Measurements from ENCODE around the gene DDX47.
"Not testable (repeated sequence)": the region's sequence is repeated elsewhere in the genome, so short reads cannot be mapped to it uniquely, and the experiment has no call there.

DDX47 gene

DNA sequence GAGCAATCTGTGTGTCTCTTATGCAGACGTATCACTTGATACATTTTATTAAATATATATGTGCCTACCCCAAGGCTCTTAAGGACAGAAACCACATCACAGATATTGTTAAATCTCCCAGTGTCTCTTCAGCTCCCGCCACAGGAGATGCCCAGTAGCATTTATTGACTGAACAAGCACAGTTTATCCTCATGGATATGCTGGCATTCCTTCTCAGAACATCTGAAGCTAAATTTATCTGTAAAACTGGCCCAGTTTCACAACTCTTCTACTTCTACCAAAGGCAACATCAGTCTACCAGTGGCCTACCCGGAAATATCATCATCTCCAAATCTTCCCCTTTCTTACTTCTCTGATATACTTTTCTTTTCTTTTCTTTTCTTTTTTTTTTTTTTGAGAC is 17.0 kb upstream of the DDX47 start:
- in situ Hi-C loops (cut with HindIII; ENCODE audit: low sequenced_read_pairs): no loop called here
- DNase-seq (ENCODE audit: low read depth): no peak
- no peak overlapping the region for H3K4me3 ChIP-seq (ENCODE audit: low read depth, low read length)
- TF ChIP-seq CTCF (IDR thresholded peaks at IDR 0.05; ENCODE audit: low read depth, low read length, missing control alignments): no peak

GRCh38 chr12:12796928-12797793 is 16.0 kb upstream of the DDX47 start:
- DNase-seq (ENCODE audit: low read depth): no peak
- TF ChIP-seq CTCF (IDR thresholded peaks at IDR 0.05; ENCODE audit: low read depth, low read length, missing control alignments): no peak
- no peak overlapping the region for H3K4me3 ChIP-seq (ENCODE audit: low read depth, low read length)
- in situ Hi-C loops (cut with HindIII; ENCODE audit: low sequenced_read_pairs): no loop called here

DNA sequence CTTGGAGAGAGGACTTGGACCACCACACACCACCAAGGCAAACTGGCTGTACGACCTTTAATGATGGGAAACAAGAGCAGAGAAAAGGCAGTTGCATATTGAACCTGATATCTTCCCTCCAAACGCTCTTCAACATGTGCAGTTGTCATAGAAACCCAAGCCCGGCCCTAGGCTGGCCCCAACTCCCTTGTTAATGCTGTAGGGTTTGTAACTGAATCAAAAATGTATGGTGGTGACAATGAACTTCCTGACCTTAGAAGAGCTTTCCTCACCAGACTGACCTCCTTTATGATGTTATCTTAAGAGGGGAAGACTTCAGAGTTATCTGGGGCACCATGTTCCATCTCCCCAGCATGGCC is 15.4 kb upstream of the DDX47 start:
- no peak overlapping the region for H3K4me3 ChIP-seq (ENCODE audit: low read depth, low read length)
- DNase-seq (ENCODE audit: low read depth): no peak
- TF ChIP-seq CTCF (IDR thresholded peaks at IDR 0.05; ENCODE audit: low read depth, low read length, missing control alignments): no peak
- in situ Hi-C loops (cut with HindIII; ENCODE audit: low sequenced_read_pairs): no loop called here

DNA sequence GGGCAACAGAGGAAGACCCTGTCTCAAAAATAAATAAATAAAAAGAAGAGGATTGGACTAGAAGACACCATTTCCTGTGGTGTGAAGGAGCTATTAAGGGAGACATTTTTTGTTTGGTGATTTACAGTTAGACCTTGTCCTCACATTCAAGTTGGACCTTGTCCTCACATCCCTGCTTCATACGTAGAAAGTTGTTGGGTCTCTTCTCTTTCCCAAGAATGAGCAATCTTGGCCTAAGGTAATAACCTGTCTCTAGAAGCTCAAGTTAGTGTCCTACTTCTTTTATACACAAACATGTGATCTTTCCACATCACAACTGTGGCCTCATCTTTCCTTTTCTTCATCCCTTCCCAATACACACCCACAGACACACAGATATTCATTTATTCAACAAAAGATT is 14.7 kb upstream of the DDX47 start:
- no peak for DNase-seq (ENCODE audit: low read depth)
- TF ChIP-seq CTCF (IDR thresholded peaks at IDR 0.05; ENCODE audit: low read depth, low read length, missing control alignments): no peak
- in situ Hi-C loops (cut with HindIII; ENCODE audit: low sequenced_read_pairs): no loop called here

GRCh38 chr12:12799163-12799920 is 13.8 kb upstream of the DDX47 start:
- TF ChIP-seq CTCF (IDR thresholded peaks at IDR 0.05; ENCODE audit: low read depth, low read length, missing control alignments): no peak
- no peak overlapping the region for H3K4me3 ChIP-seq (ENCODE audit: low read depth, low read length)
- no peak for DNase-seq (ENCODE audit: low read depth)
- in situ Hi-C loops (cut with HindIII; ENCODE audit: low sequenced_read_pairs): no loop called here

More for the DNA sequence above, 14.7 kb upstream of the DDX47 start:
- H3K4me3 ChIP-seq (ENCODE audit: low read depth, low read length): no peak overlapping the region

GRCh38 chr12:12800406-12801180 is 12.6 kb upstream of the DDX47 start:
- in situ Hi-C loops (cut with HindIII; ENCODE audit: low sequenced_read_pairs): no loop called here
- no peak overlapping the region for H3K4me3 ChIP-seq (ENCODE audit: low read depth, low read length)
- no peak for TF ChIP-seq CTCF (IDR thresholded peaks at IDR 0.05; ENCODE audit: low read depth, low read length, missing control alignments)
- DNase-seq (ENCODE audit: low read depth): no peak

DNA sequence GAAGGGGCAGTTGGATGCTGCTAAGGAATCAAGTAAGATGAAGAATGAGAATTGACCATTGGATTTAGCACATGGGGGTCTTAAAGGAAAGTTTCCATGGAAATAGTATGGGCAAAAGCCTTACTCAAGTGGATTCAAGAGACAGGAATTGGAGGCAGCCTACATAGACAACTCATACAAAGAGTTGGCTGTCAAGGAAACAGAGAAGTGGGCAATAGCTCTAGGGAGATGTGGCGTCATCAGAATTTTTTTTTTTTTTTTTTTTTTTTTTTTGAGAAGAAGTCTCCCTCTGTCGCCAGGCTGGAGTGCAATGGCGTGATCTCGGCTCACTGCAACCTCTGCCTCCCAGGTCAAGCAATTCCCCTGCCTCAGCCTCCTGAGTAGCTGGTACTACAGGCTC is 11.5 kb upstream of the DDX47 start:
- H3K4me3 ChIP-seq (ENCODE audit: low read depth, low read length); DNase-seq (ENCODE audit: low read depth); in situ Hi-C loops (cut with HindIII; ENCODE audit: low sequenced_read_pairs): not testable (repeated sequence)
